A673 (cell line): ENCODE measurements around the gene NAGA. TPM values are rescaled to one million over a fixed set of nuclear protein-coding genes. Genes with fewer than 3 reads are reported as not detected.

Source experiments
- BruUV-seq: library from RNA; stranded (reverse); fragments of 400-500 nt; replicated peaks from 2 replicates; lab custom pipeline; 2021; lab: Mats Ljungman, UMichigan
- CTCF ChIA-PET: fragments of 300-600 bp; sonication (Branson Sonifier 250); formaldehyde crosslinking; loops from one replicate; lab custom pipeline; 2022; ENCODE audit warnings: antibody characterized with exemption; lab: Charles Lee
- POLR2A ChIA-PET: fragments of 300-600 bp; sonication (Branson Sonifier 250); formaldehyde crosslinking; loops from one replicate; lab custom pipeline; 2022; ENCODE audit warnings: antibody characterized with exemption; ENCODE audit not compliant: low non-redundant PET; lab: Charles Lee
- DNase-seq: peaks from one replicate; pipeline ENCODE4 v3.0.0-alpha.2; 2015; ENCODE audit warnings: low spot score
- H3K27ac ChIP-seq: fragments of 200-600 bp; sonication (generic); 2 replicates; pipeline ENCODE4 v1.5.1; 2016; ENCODE audit warnings: mixed run types, low read depth, mild to moderate bottlenecking, mixed read lengths, antibody characterized with exemption, low read length; ENCODE audit not compliant: poor library complexity, severe bottlenecking
- H3K27me3 ChIP-seq: fragments of 200-600 bp; sonication (generic); replicated peaks from 2 replicates; pipeline ENCODE4 v1.6.1; 2017; ENCODE audit warnings: mixed run types, low read depth, mild to moderate bottlenecking, mixed read lengths, antibody characterized with exemption, low read length; ENCODE audit not compliant: insufficient read depth, poor library complexity
- H3K36me3 ChIP-seq: fragments of 200-600 bp; sonication (generic); 2 replicates; pipeline ENCODE4 v1.6.1; 2016; ENCODE audit warnings: mixed run types, mild to moderate bottlenecking, mixed read lengths, antibody characterized with exemption, low read length; ENCODE audit not compliant: insufficient read depth, poor library complexity, severe bottlenecking
- H3K4me1 ChIP-seq: fragments of 200-600 bp; sonication (generic); 2 replicates; pipeline ENCODE4 v1.6.1; 2017; ENCODE audit warnings: mixed run types, mild to moderate bottlenecking, mixed read lengths, antibody characterized with exemption, low read length; ENCODE audit not compliant: insufficient read depth, poor library complexity, severe bottlenecking
- H3K4me3 ChIP-seq: fragments of 200-600 bp; sonication (generic); 2 replicates; pipeline ENCODE4 v1.5.1; 2016; ENCODE audit warnings: low read depth, mixed run types, mild to moderate bottlenecking, mixed read lengths, low read length; ENCODE audit not compliant: poor library complexity, severe bottlenecking
- H3K9me3 ChIP-seq: fragments of 200-600 bp; sonication (generic); 2 replicates; pipeline ENCODE4 v1.6.1; 2016; ENCODE audit warnings: mixed run types, low read depth, mild to moderate bottlenecking, mixed read lengths, antibody characterized with exemption, low read length; ENCODE audit not compliant: poor library complexity, severe bottlenecking
- CTCF ChIP-seq: fragments of 300-800, 200-600 bp; sonication (generic); conservative IDR thresholded peaks from 2 replicates; pipeline ENCODE4 v1.5.1; 2017; ENCODE audit warnings: low read depth, mild to moderate bottlenecking, antibody characterized with exemption, low read length, moderate library complexity, mixed read lengths
- EZH2 ChIP-seq: fragments of 200-600 bp; sonication (generic); IDR thresholded peaks from 2 replicates; pipeline ENCODE4 v1.6.1; 2017; ENCODE audit warnings: borderline replicate concordance, low read depth, mild to moderate bottlenecking, mixed read lengths, antibody characterized with exemption, low read length; ENCODE audit not compliant: poor library complexity, severe bottlenecking
- intact Hi-C: fragments of 100-400 bp; cut with micrococcal nuclease; formaldehyde crosslinking; loops from one replicate; pipeline ENCODE4 v1.10.0; 2022; ENCODE audit not compliant: unreplicated experiment
- total RNA-seq: library from RNA; stranded (reverse); gene quantifications from 2 replicates; pipeline ENCODE4 v1.2.3, GENCODE V29; 2021

Gene NAGA
- total RNA-seq, 1 experiment from 2014 or later: 17.7 TPM

GRCh38 chr22:42062506-42063170 lies 8.0 kb downstream of the NAGA start:
- no TSS peak for BruUV-seq
- Histone ChIP-seq H3K9me3 (peaks cover 4% of the 10 kb centered on the region), H3K4me1 (no peaks in the 10 kb centered on the region), H3K36me3 (peaks cover 20% of the 10 kb centered on the region), H3K27ac (no peak overlapping the region), H3K27me3 (no peaks in the 10 kb centered on the region), H3K4me3 (no peak overlapping the region)
- TF ChIP-seq CTCF (no peak), EZH2 (no peak)
- intact Hi-C loops: no loop called here
- ChIA-PET CTCF (no interaction called here), POLR2A (no interaction called here)
- no peak for DNase-seq

- no TSS peak for BruUV-seq
- Histone ChIP-seq H3K27ac (no peak overlapping the region), H3K27me3 (no peaks in the 10 kb centered on the region), H3K9me3 (peaks cover 16% of the 10 kb centered on the region), H3K4me3 (no peak overlapping the region), H3K4me1 (no peaks in the 10 kb centered on the region), H3K36me3 (peaks cover 16% of the 10 kb centered on the region)
- CTCF ChIA-PET: interaction anchor here (0.6 kb wide), 1 partner anchor 88 kb away, joined by 3 read pairs; no protein-coding TSS in a partner anchor
- intact Hi-C loops: no loop called here
- no peak for DNase-seq
- TF ChIP-seq CTCF: no peak
- TF ChIP-seq EZH2: no peak
- POLR2A ChIA-PET: no interaction called here
These were observed 9.6 kb downstream of the NAGA start for GRCh38 chr22:42061041-42061440.

- Histone ChIP-seq H3K4me3 (no peak overlapping the region), H3K9me3 (peaks cover 16% of the 10 kb centered on the region), H3K36me3 (peaks cover 16% of the 10 kb centered on the region), H3K27me3 (no peaks in the 10 kb centered on the region), H3K27ac (no peak overlapping the region), H3K4me1 (no peaks in the 10 kb centered on the region)
- intact Hi-C loops: no loop called here
- TF ChIP-seq EZH2: no peak
- no peak for TF ChIP-seq CTCF
- no TSS peak for BruUV-seq
- ChIA-PET POLR2A (no interaction called here), CTCF (no interaction called here)
- no peak for DNase-seq
These were observed 10.1 kb downstream of the NAGA start for GRCh38 chr22:42060489-42060888.
